Esophagus (tissue), 2 donors: ENCODE results near the gene GSK3B. TPM values are rescaled to one million over a fixed set of nuclear protein-coding genes. Genes with fewer than 3 reads are reported as not detected.

ENCODE experiments used
- H3K27ac ChIP-seq, 2 donors: one replicate each; pipeline ENCODE4 v1.5.1; 2013; ENCODE audit warnings: low read depth in 2 of 2, mild to moderate bottlenecking in 2 of 2, inconsistent platforms in 1 of 2, low read length in 1 of 2, moderate library complexity in 1 of 2
- H3K27me3 ChIP-seq, 2 donors: one replicate each; pipeline ENCODE4 v1.6.1; 2013; ENCODE audit warnings: low read length in 2 of 2, control low read depth in 1 of 2, mild to moderate bottlenecking in 1 of 2; ENCODE audit not compliant: insufficient read depth in 2 of 2, control insufficient read depth in 1 of 2
- H3K36me3 ChIP-seq, 2 donors: one replicate each; pipeline ENCODE4 v1.6.1; 2013; ENCODE audit warnings: low read length in 1 of 2; ENCODE audit not compliant: control insufficient read depth in 2 of 2, insufficient read depth in 2 of 2
- H3K4me1 ChIP-seq, 2 donors: one replicate each; pipeline ENCODE4 v1.6.1; 2013; ENCODE audit warnings: low read length in 1 of 2; ENCODE audit not compliant: control insufficient read depth in 2 of 2, insufficient read depth in 2 of 2
- H3K4me3 ChIP-seq, 2 donors: one replicate each; pipeline ENCODE4 v1.5.1; 2013; ENCODE audit warnings: low read length in 2 of 2, mild to moderate bottlenecking in 2 of 2, low read depth in 1 of 2, moderate library complexity in 1 of 2
- H3K9me3 ChIP-seq, 2 donors: one replicate each; pipeline ENCODE4 v1.6.1; 2013; ENCODE audit warnings: mild to moderate bottlenecking in 2 of 2, low read depth in 1 of 2, low read length in 1 of 2, moderate library complexity in 1 of 2; ENCODE audit not compliant: control insufficient read depth in 2 of 2, insufficient read depth in 1 of 2
- whole genome bisulfite sequencing, 2 donors: extraction: QIAGEN DNeasy Blood & Tissue Kit; methylation state at CpG; one replicate each; pipeline ENCODE4 v1.1.7; 2013; 5-methylcytosine and 5-hydroxymethylcytosine counted together
- polyA plus RNA-seq, 2 donors: library from polyadenylated mRNA; stranded (reverse); fragments of 200-250 nt; gene quantifications; one replicate each; pipeline ENCODE4 v1.2.3, GENCODE V29; 2013
- donor health status: healthy with polysubstance abuse.
- donor health status: Bipolar disorder and iron deficiency.

The GSK3B gene
- polyA plus RNA-seq, 2 donors, result 8.8 to 12.0 TPM

DNA sequence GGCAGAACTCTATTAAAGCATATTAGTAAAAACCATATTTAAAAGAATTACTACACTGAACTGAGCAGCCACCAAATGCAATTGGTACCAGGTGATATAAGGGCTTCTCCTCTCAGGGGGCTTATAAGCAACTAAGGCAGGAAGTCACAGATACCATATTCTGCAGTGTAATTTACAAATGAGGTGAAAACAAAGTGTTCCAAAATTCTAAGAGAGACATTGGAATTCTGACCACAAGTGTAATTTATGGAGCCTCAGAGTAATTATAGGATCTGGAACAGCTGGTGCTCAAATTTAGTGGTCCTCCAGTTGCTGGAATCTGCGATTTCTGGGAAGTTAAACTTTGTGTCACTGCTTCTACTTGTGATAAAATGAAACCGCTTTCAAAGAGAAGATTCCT, 315.4 kb downstream of the GSK3B start:
- H3K9me3 ChIP-seq, result no peaks in the 10 kb centered on the region
- H3K36me3 ChIP-seq, result no peaks in the 10 kb centered on the region
- no peak overlapping the region for H3K4me3 ChIP-seq
- H3K27ac ChIP-seq, result no peak overlapping the region
- H3K27me3 ChIP-seq, result no peaks in the 10 kb centered on the region
- no peaks in the 10 kb centered on the region for H3K4me1 ChIP-seq
- 84 to 89% methylated on average over 2 of the region's 2 CpGs for WGBS, 2 donors

DNA sequence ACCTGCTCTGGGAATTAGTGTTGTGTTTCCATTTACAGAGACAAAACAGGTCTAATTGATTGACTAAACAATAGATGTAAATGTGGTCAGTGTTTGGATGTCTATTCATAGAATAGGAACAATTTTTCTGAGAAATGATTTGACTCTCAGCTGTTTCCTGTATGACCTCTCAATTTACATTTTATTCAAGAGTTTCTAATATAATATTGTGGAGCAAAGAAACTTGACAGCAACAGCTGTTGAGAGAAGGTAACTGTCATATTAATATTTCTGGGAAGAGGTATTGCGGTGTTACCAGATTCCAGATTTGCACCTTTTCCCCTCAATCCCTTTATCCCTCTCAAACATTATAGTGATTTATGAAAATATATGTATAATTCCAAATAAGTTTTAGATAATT, 316.1 kb downstream of the GSK3B start:
- no peaks in the 10 kb centered on the region for H3K36me3 ChIP-seq
- no peak overlapping the region for H3K4me3 ChIP-seq
- H3K9me3 ChIP-seq, result no peaks in the 10 kb centered on the region
- no peak overlapping the region for H3K27ac ChIP-seq
- WGBS, 2 donors, result 97 to 98% methylated on average over 1 of the region's 1 CpG
- no peaks in the 10 kb centered on the region for H3K27me3 ChIP-seq
- H3K4me1 ChIP-seq, result no peaks in the 10 kb centered on the region

DNA sequence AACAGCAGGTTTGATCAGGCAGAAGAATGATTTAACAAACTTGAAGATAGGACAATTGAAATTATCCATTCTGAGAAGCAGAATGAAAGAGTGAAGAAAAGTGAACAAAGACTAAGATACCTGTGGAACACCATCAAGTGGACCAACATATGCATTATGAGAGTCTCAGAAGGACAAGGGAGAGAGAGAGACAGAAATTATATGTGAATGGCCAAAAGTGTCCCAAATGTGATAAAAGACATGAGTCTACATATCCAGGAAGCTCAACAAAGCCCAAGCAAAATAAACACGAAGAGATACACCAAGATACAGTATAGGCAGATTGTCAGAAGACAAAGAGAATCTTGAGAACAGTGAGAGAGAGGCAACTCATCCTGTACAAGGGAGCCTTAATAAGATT, 317.9 kb downstream of the GSK3B start:
- Histone ChIP-seq H3K4me3 (no peak overlapping the region), H3K27me3 (no peaks in the 10 kb centered on the region), H3K27ac (no peak overlapping the region), H3K36me3 (no peaks in the 10 kb centered on the region), H3K4me1 (no peaks in the 10 kb centered on the region), H3K9me3 (no peaks in the 10 kb centered on the region)
- WGBS, 2 donors, result 44 to 64% methylated on average over 1 of the region's 1 CpG

DNA sequence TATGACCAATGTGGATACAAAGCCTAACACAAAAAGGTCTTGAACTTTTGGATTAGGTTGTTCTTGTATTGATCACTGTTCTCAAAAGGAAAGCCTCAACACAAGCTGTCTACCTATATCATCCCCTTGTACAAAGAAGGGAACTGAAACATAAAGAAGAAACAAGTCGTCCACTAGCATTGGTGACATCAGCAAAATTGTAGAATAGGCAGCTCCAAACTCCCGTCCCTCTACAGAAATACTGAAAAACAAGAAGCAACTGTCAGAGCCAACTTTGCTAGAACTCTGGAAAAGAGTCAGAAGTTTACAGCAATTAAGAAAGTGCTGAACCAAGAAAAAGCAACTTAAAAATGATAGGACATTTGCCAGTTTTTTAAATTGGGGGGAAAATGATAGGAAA, 319.8 kb downstream of the GSK3B start:
- no peaks in the 10 kb centered on the region for H3K4me1 ChIP-seq
- no peaks in the 10 kb centered on the region for H3K27me3 ChIP-seq
- H3K36me3 ChIP-seq, result no peaks in the 10 kb centered on the region
- no peaks in the 10 kb centered on the region for H3K9me3 ChIP-seq
- 42 to 48% methylated on average over 2 of the region's 2 CpGs for whole genome bisulfite sequencing, 2 donors
- no peak overlapping the region for H3K4me3 ChIP-seq
- no peak overlapping the region for H3K27ac ChIP-seq

Other genes with a start within 250 kb of the GSK3B start
- gene GPR156, start 190.8 kb upstream of the GSK3B start, polyA plus RNA-seq, result under 1 TPM; 0.07 to 0.10 TPM